ENCODE results near the gene PLA2G4B.

The PLA2G4B gene

GRCh38 chr15:41806291-41807181 lies 32.1 kb upstream of the PLA2G4B start:
- DNase-seq (ENCODE audit: low spot score) = no peak

- no peak for DNase-seq (ENCODE audit: low spot score)
Measured at GRCh38 chr15:41809121-41809520, 29.5 kb upstream of the PLA2G4B start.

DNA sequence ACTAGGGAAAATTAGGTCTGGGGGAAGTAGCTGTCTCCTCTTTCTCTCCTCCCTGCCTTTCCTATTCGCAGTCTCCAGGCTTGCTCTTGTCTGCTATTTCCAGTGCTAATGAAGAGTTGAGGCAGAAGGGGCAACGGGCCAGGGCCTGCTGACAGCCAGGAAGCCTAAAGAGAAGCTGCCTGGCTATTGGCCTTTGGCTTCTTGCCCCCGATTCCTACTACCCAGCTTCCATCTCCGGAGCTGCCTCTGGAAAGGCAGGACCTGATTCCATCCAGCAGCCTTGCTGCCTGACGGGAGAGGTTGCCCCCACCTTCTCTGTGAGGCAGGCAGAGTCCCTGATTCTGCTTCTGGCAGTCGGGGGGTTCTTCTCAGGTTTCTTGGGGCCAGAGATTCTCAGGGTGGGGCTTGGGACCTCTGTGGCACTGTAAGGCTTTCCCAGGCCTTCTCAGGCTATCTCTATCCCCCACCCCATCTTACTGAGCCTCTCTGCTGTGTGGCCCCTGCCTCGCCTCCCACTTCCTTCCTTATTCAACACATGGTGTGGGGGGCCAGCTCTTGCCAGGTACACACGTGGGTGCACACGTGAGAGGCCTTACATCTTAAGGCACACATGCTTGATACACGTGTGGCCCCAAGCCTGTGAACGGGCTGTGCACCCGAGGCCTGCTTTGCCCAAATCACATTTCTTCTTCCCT lies 29.0 kb upstream of the PLA2G4B start:
- no peak for DNase-seq (ENCODE audit: low spot score)

- DNase-seq (ENCODE audit: low spot score) = no peak
Measured at GRCh38 chr15:41810651-41811431, 27.8 kb upstream of the PLA2G4B start.

- DNase-seq (ENCODE audit: low spot score) = peak; percentile 79
Measured at GRCh38 chr15:41811432-41812195, 27.0 kb upstream of the PLA2G4B start.

GRCh38 chr15:41812820-41813375 lies 25.7 kb upstream of the PLA2G4B start:
- DNase-seq (ENCODE audit: low spot score) = no peak

DNA sequence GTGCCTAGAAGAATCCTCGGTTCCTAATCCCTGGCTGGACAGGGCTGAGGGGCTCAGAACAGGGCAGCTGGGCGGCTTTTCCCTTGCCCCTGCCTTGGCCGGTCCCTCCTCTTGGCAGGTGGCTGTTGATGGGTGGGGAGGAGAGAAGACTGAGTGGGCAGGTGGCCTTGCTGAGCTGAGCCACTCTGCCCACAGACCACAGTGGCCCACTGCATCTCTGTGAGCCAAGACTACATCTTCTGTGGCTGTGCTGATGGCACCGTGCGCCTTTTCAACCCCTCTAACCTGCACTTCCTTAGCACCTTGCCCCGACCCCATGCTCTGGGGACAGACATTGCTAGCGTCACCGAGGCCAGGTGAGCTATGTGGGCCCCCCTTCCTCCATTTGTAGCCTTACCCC lies 25.2 kb upstream of the PLA2G4B start:
- DNase-seq (ENCODE audit: low spot score) = no peak

- DNase-seq (ENCODE audit: low spot score) = no peak
Measured at GRCh38 chr15:41814534-41814933, 24.1 kb upstream of the PLA2G4B start.

DNA sequence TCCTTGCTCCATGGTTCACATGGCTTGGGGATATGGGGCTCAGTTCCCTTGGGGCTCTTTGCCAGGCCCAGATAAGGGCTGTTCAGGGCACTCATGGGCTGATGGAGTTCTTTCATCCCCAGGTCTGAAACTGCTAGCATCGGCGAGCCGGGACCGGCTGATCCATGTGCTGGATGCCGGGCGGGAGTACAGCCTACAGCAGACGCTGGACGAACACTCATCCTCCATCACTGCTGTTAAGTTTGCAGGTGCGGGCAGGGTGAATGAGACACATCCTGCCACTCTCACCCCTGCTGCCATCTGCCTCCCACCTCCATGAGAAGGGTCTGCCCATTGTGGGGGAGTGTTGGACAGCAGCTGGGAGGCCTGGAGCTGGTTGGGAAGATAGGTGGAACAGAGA lies 21.9 kb upstream of the PLA2G4B start:
- no peak for DNase-seq (ENCODE audit: low spot score)

- no peak for DNase-seq (ENCODE audit: low spot score)
Measured at GRCh38 chr15:41817327-41817726, 21.3 kb upstream of the PLA2G4B start.

GRCh38 chr15:41817781-41818180 lies 20.9 kb upstream of the PLA2G4B start:
- DNase-seq (ENCODE audit: low spot score) = no peak

DNA sequence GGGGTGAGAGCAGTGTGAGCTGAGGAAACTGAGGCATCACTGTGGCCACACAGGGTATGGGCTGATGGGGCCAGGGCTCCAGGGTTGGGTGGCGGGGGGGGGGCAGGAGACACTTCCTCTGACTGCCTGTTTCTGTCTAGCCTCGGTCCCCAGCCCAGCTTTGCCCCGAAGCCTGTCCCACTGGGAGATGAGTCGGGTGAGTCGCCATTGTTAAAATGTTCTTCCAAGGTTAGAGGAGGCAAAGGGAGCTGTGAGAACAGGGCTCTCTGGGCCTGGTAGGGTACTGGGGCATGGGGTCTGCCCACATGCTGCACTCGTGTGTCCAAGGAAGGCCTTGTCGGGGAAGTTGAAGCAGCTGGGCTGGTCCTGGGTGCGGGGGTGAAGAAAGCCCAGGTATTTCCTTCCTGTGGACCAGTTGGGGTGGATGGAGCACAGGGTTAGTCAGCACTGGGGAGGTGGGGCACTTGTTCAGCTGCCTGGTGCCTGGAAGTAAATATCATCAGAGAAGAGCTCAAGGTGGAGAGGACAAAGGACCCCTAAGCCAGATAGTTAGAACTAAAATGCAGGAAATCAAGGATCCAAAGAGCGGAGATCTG lies 19.1 kb upstream of the PLA2G4B start:
- no peak for DNase-seq (ENCODE audit: low spot score)

GRCh38 chr15:41820791-41821423 lies 17.7 kb upstream of the PLA2G4B start:
- DNase-seq (ENCODE audit: low spot score) = no peak

- no peak for DNase-seq (ENCODE audit: low spot score)
Measured at GRCh38 chr15:41821831-41822230, 16.8 kb upstream of the PLA2G4B start.

- no peak for DNase-seq (ENCODE audit: low spot score)
Measured at GRCh38 chr15:41822471-41822870, 16.2 kb upstream of the PLA2G4B start.

GRCh38 chr15:41822957-41823356 lies 15.7 kb upstream of the PLA2G4B start:
- no peak for DNase-seq (ENCODE audit: low spot score)

- DNase-seq (ENCODE audit: low spot score) = no peak
Measured at GRCh38 chr15:41823502-41823901, 15.1 kb upstream of the PLA2G4B start.

GRCh38 chr15:41824062-41824745 lies 14.4 kb upstream of the PLA2G4B start:
- DNase-seq (ENCODE audit: low spot score) = no peak

GRCh38 chr15:41825145-41825544 lies 13.5 kb upstream of the PLA2G4B start:
- DNase-seq (ENCODE audit: low spot score) = no peak
